ENCODE data around the gene CD300C.
"Not testable (repeated sequence)": the region's sequence is repeated elsewhere in the genome, so short reads cannot be mapped to it uniquely, and the experiment has no call there.

The CD300C gene

GRCh38 chr17:74563358-74563757 lies 17.4 kb upstream of the CD300C start:
- no peak for DNase-seq (ENCODE audit: low read depth in 2 of 2)

GRCh38 chr17:74561586-74561985 lies 15.7 kb upstream of the CD300C start:
- DNase-seq (ENCODE audit: low read depth in 2 of 2) = no peak

- no peak for DNase-seq (ENCODE audit: low read depth in 2 of 2)
These were observed 13.1 kb upstream of the CD300C start for GRCh38 chr17:74558882-74559519.

- DNase-seq (ENCODE audit: low read depth in 2 of 2) = not testable (repeated sequence)
These were observed 12.5 kb upstream of the CD300C start for GRCh38 chr17:74558402-74558801.

GRCh38 chr17:74555427-74555940 lies 9.6 kb upstream of the CD300C start:
- DNase-seq (ENCODE audit: low read depth in 2 of 2) = no peak

GRCh38 chr17:74554909-74555308 lies 9.0 kb upstream of the CD300C start:
- DNase-seq (ENCODE audit: low read depth in 2 of 2) = no peak

- no peak for DNase-seq (ENCODE audit: low read depth in 2 of 2)
These were observed 6.1 kb upstream of the CD300C start for GRCh38 chr17:74552037-74552436.

GRCh38 chr17:74550602-74551001 lies 4.7 kb upstream of the CD300C start:
- DNase-seq (ENCODE audit: low read depth in 2 of 2) = no peak

- DNase-seq (ENCODE audit: low read depth in 2 of 2) = no peak
These were observed 3.4 kb upstream of the CD300C start for GRCh38 chr17:74549343-74549742.

GRCh38 chr17:74547736-74548135 lies 1.8 kb upstream of the CD300C start:
- no peak for DNase-seq (ENCODE audit: low read depth in 2 of 2)

GRCh38 chr17:74547264-74547663 lies 1.3 kb upstream of the CD300C start:
- no peak for DNase-seq (ENCODE audit: low read depth in 2 of 2)

GRCh38 chr17:74546586-74546985 lies 671 bp upstream of the CD300C start:
- DNase-seq (ENCODE audit: low read depth in 2 of 2) = no peak

GRCh38 chr17:74544991-74545842 lies 698 bp downstream of the CD300C start:
- DNase-seq (ENCODE audit: low read depth in 2 of 2) = no peak

GRCh38 chr17:74543891-74544760 lies 1.8 kb downstream of the CD300C start:
- DNase-seq (ENCODE audit: low read depth in 2 of 2) = no peak

GRCh38 chr17:74543406-74543805 lies 2.5 kb downstream of the CD300C start:
- no peak for DNase-seq (ENCODE audit: low read depth in 2 of 2)

- DNase-seq (ENCODE audit: low read depth in 2 of 2) = no peak
These were observed 3.1 kb downstream of the CD300C start for GRCh38 chr17:74542727-74543383.

GRCh38 chr17:74542166-74542565 lies 3.7 kb downstream of the CD300C start:
- no peak for DNase-seq (ENCODE audit: low read depth in 2 of 2)

GRCh38 chr17:74541176-74542111 lies 4.5 kb downstream of the CD300C start:
- DNase-seq (ENCODE audit: low read depth in 2 of 2) = no peak

- DNase-seq (ENCODE audit: low read depth in 2 of 2) = no peak
These were observed 6.6 kb downstream of the CD300C start for GRCh38 chr17:74539281-74539820.

- DNase-seq (ENCODE audit: low read depth in 2 of 2) = no peak
These were observed 9.0 kb downstream of the CD300C start for GRCh38 chr17:74536890-74537289.
